ENCODE measurements around the gene SLC18A2.

Gene SLC18A2

GRCh38 chr10:117237401-117237991 is 3.4 kb upstream of the SLC18A2 start:
- no peak for DNase-seq

- DNase-seq, result no peak
Observed at GRCh38 chr10:117239051-117239450, 1.9 kb upstream of the SLC18A2 start.

GRCh38 chr10:117239721-117240620 is 943 bp upstream of the SLC18A2 start:
- DNase-seq, result no peak

- DNase-seq, result no peak
Observed at GRCh38 chr10:117241541-117242462, 888 bp downstream of the SLC18A2 start.

- no peak for DNase-seq
Observed at GRCh38 chr10:117242463-117242832, 1.5 kb downstream of the SLC18A2 start.

- no peak for DNase-seq
Observed at GRCh38 chr10:117246997-117247671, 6.2 kb downstream of the SLC18A2 start.

- DNase-seq, result no peak
Observed at GRCh38 chr10:117248750-117249465, 8.0 kb downstream of the SLC18A2 start.

GRCh38 chr10:117249493-117250093 is 8.7 kb downstream of the SLC18A2 start:
- no peak for DNase-seq

GRCh38 chr10:117250411-117250810 is 9.5 kb downstream of the SLC18A2 start:
- no peak for DNase-seq

GRCh38 chr10:117253908-117254307 is 13.0 kb downstream of the SLC18A2 start:
- DNase-seq, result no peak

- DNase-seq, result no peak
Observed at GRCh38 chr10:117254338-117254737, 13.4 kb downstream of the SLC18A2 start.

- no peak for DNase-seq
Observed at GRCh38 chr10:117254774-117255735, 14.1 kb downstream of the SLC18A2 start.

GRCh38 chr10:117255835-117256460 is 15.0 kb downstream of the SLC18A2 start:
- no peak for DNase-seq

- DNase-seq, result no peak
Observed at GRCh38 chr10:117256910-117257309, 16.0 kb downstream of the SLC18A2 start.

- no peak for DNase-seq
Observed at GRCh38 chr10:117257721-117258120, 16.8 kb downstream of the SLC18A2 start.

- DNase-seq, result no peak
Observed at GRCh38 chr10:117259279-117259678, 18.4 kb downstream of the SLC18A2 start.

- DNase-seq, result no peak
Observed at GRCh38 chr10:117260084-117260483, 19.2 kb downstream of the SLC18A2 start.

GRCh38 chr10:117261501-117261900 is 20.6 kb downstream of the SLC18A2 start:
- no peak for DNase-seq

All from hypothalamus (tissue), 51 donors.